ENCODE results near the gene COL2A1. TPM values are rescaled to one million over a fixed set of nuclear protein-coding genes. Genes with fewer than 3 reads are reported as not detected.

COL2A1 gene
- total RNA-seq, 4 donors from 2014 or later, result 0.15 to 1.9 TPM; not detected in 2

DNA sequence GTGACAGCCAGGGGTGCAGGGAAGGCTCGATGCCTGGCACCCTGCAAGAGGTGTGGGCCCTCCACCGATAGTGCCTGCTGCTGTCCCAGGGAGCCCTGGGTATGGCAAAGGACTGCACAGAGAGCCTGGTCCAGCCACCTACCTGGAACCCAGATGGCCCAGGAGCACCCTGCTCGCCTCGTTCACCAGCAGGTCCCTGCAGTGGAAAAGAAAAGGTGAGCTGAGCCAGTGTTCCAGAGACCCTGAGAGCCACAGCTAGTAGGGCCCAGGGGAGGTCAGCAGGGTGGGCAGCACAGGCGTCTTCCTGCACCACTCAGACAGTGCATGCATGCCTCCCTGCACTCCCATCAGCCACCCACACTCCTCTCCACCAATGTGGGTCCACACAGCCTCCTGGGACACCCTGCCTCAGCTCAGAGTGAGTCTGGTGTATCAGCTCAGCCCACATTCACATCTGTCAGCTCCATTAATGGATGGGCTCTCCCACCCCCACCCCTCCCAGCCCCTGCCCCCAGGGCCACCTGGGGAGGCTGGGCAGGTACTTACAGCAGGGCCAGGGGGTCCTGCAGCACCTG is 20.6 kb downstream of the COL2A1 start:
- H3K9me3 ChIP-seq, result no peaks in the 10 kb centered on the region
- H3K27me3 ChIP-seq, result no peaks in the 10 kb centered on the region
- H3K36me3 ChIP-seq, result no peaks in the 10 kb centered on the region
- no peak for DNase-seq
- intact Hi-C loops (cut with DNase I; ENCODE audit: low total_unique reads), result no loop called here
- H3K4me3 ChIP-seq, result no peak overlapping the region
- TF ChIP-seq, protein P1, sequence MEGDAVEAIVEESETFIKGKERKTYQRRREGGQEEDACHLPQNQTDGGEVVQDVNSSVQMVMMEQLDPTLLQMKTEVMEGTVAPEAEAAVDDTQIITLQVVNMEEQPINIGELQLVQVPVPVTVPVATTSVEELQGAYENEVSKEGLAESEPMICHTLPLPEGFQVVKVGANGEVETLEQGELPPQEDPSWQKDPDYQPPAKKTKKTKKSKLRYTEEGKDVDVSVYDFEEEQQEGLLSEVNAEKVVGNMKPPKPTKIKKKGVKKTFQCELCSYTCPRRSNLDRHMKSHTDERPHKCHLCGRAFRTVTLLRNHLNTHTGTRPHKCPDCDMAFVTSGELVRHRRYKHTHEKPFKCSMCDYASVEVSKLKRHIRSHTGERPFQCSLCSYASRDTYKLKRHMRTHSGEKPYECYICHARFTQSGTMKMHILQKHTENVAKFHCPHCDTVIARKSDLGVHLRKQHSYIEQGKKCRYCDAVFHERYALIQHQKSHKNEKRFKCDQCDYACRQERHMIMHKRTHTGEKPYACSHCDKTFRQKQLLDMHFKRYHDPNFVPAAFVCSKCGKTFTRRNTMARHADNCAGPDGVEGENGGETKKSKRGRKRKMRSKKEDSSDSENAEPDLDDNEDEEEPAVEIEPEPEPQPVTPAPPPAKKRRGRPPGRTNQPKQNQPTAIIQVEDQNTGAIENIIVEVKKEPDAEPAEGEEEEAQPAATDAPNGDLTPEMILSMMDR (IDR thresholded peaks at IDR 0.05), result no peak
- TF ChIP-seq POLR2A (IDR thresholded peaks at IDR 0.05), result no peak
- H3K4me1 ChIP-seq, result no peaks in the 10 kb centered on the region
- no peak overlapping the region for H3K27ac ChIP-seq

DNA sequence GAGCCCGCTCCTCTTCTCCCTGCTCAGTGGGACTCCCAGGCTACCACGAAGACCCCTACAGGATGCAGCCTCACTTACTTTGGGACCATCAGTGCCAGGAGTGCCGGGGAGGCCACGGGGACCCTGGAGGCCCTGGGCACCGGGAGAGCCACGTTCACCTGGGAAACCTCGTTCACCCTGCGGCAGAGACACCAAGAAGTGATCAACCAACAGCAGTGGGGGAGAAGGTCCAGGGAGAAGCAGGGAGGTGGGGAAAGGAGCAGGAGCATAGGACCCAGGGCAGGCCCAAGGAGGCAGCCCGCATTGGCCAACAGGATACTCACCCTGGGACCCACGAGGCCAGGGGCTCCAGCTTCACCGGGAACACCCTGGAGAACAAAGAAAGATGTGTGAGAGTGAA is 21.5 kb downstream of the COL2A1 start:
- Histone ChIP-seq H3K4me1 (no peaks in the 10 kb centered on the region), H3K4me3 (no peak overlapping the region), H3K27me3 (no peaks in the 10 kb centered on the region), H3K36me3 (no peaks in the 10 kb centered on the region), H3K27ac (no peak overlapping the region), H3K9me3 (no peaks in the 10 kb centered on the region)
- intact Hi-C loops (cut with DNase I; ENCODE audit: low total_unique reads), result no loop called here
- DNase-seq, result no peak
- TF ChIP-seq, protein P1 (IDR thresholded peaks at IDR 0.05), result no peak
- no peak for TF ChIP-seq POLR2A (IDR thresholded peaks at IDR 0.05)

DNA sequence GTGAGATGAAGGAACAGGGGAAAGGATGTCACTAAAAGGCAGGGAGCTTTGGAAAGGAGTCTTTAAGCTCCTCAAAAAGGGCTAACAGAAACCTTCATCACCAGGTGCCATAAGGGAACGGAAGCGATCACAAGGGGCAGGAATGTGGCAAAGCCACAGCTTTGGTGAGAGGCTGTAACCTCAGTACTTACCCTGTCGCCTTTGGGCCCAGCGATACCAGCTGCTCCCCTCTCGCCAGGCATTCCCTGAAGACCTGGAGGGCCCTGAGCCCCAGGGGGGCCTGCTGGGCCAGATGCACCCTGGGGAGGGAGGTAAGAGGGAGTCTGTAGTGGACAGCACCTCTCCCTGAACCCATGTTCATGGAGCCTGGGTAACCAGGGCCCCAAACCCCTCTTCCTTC is 22.0 kb downstream of the COL2A1 start:
- no peaks in the 10 kb centered on the region for H3K9me3 ChIP-seq
- H3K4me1 ChIP-seq, result no peaks in the 10 kb centered on the region
- DNase-seq, result no peak
- no peak overlapping the region for H3K27ac ChIP-seq
- intact Hi-C loops (cut with DNase I; ENCODE audit: low total_unique reads), result no loop called here
- H3K36me3 ChIP-seq, result no peaks in the 10 kb centered on the region
- no peaks in the 10 kb centered on the region for H3K27me3 ChIP-seq
- TF ChIP-seq, protein P1 (IDR thresholded peaks at IDR 0.05), result no peak
- TF ChIP-seq POLR2A (IDR thresholded peaks at IDR 0.05), result no peak
- H3K4me3 ChIP-seq, result no peak overlapping the region

DNA sequence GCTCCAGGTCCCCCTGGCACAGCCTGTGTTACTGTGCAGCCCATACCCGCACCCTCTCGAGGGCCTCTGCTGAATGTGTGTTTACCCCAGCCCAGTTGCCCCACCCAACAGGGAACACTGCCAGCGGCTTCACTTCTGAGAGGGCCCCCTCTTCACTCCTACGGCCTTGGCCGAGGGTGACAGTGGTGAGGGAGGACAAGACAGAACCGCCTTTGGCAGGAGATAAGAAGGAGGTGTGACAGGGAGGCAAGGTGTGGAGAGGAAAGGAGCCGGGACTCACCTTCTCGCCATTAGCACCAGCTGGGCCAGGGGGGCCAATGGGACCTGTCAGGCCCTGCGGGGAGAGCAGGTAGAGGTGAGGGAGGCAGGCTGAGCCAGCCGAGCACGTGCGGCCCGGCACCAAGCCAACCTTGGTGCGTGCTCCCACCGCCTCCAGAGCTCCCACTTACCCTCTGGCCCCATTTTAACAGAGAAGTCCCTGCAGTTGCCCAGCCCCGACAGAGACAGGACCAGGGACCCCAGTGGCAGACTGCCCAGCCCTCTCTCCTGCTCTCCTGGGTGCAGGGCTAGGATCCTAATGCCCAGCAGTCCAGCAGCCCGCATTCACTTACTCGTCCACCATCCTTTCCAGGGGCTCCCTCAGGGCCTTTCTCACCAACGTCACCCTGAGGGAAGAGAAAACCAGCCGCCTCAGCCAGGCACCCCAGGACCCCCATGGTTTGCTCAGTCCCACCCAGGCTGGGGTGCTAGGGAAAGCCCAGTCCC is 22.6 kb downstream of the COL2A1 start:
- no peaks in the 10 kb centered on the region for H3K4me1 ChIP-seq
- no peaks in the 10 kb centered on the region for H3K27me3 ChIP-seq
- H3K4me3 ChIP-seq, result no peak overlapping the region
- DNase-seq, result no peak
- H3K9me3 ChIP-seq, result no peaks in the 10 kb centered on the region
- no peaks in the 10 kb centered on the region for H3K36me3 ChIP-seq
- H3K27ac ChIP-seq, result no peak overlapping the region
- intact Hi-C loops (cut with DNase I; ENCODE audit: low total_unique reads), result no loop called here
- TF ChIP-seq, protein P1 (IDR thresholded peaks at IDR 0.05), result no peak
- TF ChIP-seq POLR2A (IDR thresholded peaks at IDR 0.05), result no peak

DNA sequence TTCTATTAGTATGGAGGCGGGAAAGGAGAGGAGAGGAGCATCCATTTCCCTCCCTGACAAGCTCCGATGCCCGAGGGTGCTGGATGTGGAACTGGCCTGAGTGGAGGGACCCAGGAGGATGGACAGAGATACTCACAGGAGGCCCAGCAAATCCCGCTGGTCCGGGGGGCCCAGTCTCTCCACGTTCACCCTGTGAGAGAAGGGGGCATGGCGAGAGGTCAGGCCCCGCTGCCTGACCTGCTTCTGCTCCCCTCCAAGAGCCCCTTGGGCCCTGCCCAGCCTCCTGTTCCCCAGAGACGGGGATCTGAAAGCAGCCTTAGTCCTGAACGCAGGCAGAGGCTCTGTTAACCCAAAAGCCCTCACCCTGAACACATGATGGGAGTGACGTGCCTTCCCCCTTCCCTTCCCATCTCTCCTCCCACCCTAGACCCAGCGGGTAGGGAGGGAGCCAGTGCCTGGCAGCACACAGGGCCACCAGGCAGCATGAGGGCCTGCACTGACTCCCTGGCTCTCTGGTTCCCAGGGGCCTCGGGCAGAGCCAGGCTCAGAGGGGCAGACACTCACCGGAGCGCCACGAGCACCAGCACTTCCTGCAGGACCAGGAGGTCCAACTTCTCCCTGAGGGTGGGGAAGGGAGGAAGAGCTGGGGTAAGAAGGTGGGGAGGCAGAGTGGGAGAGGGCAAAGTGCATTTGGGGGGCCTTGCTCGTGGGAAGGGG is 23.3 kb downstream of the COL2A1 start:
- no peak for DNase-seq
- Histone ChIP-seq H3K27ac (no peak overlapping the region), H3K4me3 (no peak overlapping the region), H3K9me3 (no peaks in the 10 kb centered on the region), H3K36me3 (no peaks in the 10 kb centered on the region), H3K27me3 (no peaks in the 10 kb centered on the region), H3K4me1 (no peaks in the 10 kb centered on the region)
- TF ChIP-seq POLR2A (IDR thresholded peaks at IDR 0.05), result no peak
- TF ChIP-seq, protein P1 (IDR thresholded peaks at IDR 0.05), result no peak
- intact Hi-C loops (cut with DNase I; ENCODE audit: low total_unique reads), result no loop called here

All from uterus (tissue), 4 donors.